Measurements from ENCODE around the gene C10orf90.

Gene C10orf90, protein sequence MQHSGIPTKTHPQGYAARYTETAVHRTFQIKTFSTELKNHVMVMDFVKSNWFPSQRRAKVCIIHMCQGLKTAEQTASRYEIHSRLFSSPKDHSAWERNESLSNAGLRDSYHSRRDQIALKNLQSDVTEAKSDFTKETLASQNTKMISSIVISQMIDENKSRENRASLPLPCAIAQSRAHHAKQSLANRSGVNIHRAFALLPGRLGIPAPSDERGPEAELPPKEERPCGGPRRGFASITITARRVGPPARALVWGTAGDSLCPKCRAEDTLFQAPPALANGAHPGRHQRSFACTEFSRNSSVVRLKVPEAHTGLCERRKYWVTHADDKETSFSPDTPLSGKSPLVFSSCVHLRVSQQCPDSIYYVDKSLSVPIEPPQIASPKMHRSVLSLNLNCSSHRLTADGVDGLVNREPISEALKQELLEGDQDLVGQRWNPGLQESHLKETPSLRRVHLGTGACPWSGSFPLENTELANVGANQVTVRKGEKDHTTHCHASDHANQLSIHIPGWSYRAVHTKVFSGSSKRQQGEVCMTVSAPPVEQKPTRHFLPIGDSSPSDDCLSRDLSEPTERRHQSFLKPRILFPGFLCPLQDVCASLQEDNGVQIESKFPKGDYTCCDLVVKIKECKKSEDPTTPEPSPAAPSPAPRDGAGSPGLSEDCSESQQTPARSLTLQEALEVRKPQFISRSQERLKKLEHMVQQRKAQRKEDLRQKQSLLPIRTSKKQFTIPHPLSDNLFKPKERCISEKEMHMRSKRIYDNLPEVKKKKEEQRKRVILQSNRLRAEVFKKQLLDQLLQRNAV

DNA sequence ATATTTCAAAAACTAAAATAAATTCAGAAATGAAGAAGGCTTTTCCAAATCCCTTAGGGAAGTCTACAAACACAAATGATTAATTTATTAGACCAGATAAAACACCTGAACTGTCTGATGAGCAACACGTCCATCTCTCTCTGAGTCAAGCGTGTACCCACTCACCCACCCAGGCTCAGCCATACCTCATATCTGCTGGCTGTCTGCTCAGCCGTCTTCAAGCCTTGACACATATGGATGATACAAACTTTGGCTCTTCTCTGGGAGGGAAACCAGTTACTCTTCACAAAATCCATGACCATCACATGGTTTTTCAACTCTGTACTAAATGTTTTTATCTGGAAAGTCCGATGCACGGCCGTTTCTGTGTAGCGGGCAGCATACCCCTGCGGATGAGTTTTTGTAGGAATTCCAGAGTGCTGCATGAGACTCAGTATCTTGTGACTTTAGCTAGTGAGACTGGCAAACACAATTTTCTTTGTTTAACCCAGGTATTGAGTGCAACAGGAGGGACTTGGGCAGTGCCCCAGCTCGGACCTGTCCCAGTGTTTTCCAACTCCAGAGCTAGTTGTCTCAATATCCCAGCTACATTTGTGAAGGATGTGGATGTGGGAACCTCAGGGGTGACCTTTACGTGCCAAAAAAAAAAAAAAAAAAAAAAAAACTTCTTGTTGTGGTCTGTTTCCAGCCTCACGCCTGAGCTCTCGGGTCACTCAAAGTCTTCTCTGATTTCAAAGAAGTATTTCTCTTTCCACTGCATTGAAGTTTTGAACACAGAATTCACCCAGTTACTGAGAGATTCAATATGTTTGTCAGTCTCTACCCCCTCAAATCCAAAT lies at the start of gene C10orf90:
Gene C10orf90 (minus strand): TSS at position 638 of the 839 bp plus-strand sequence. CDS start 213 bp downstream, at position 425.
- no peak for DNase-seq (ENCODE audit: low read depth, low spot score)

DNA sequence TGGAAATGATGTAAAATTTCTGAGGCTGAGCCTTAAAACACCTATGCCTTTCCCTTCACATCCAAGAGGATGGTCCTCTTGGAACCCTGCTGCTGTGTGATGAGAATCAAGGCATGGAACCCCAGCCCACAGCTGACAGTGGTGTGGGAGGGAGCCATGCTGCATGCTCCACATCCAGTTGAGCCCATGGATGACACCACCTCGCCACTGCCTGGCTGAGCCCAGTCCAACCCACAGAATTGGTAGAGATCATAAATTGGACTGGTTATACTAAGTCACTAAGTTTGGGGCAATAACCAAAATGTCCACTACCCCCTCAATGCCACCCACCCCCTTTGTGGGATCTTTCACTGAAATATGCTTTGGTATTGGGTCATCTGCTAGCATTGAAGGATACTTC lies 45.9 kb upstream of the C10orf90 start:
- DNase-seq (ENCODE audit: low read depth, low spot score), result no peak

DNA sequence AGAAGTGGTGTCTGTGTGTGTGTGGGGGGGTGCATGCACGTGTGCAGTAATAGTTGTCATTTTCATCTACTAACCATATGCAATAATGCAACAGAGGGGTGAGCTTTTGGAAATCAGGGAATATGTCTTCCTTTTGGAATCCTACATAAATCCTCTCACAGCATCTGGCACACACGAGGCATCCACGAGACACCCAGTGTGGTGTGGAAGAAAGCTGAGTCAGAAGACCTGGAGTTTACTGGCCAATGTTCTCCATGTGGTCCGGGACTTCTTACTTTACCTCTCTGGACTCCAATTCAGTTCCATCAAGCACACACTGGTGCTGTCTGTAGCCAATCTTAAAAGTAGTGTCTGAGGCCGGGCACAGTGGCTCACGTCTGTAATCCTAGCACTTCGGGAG lies 43.1 kb upstream of the C10orf90 start:
- DNase-seq (ENCODE audit: low read depth, low spot score), result no peak

DNA sequence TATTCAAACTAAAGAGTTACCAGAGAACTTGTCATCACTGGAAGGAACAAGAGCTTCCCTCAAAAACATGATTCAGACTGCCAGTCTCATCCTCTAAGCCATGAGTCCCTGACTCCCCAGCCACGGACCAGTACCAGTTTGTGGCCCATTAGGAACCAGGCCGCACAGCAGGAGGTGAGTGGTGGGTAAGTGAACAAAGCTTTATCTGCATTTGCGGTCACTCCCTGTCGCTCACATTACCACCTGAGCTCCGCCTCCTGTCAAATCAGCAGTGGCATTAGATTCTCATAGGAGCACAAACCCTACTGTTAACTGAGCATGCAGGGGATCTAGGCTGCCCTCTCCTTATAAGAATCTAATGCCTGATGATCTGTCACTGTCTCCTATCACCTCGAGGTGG lies 42.2 kb upstream of the C10orf90 start:
- DNase-seq (ENCODE audit: low read depth, low spot score), result no peak

DNA sequence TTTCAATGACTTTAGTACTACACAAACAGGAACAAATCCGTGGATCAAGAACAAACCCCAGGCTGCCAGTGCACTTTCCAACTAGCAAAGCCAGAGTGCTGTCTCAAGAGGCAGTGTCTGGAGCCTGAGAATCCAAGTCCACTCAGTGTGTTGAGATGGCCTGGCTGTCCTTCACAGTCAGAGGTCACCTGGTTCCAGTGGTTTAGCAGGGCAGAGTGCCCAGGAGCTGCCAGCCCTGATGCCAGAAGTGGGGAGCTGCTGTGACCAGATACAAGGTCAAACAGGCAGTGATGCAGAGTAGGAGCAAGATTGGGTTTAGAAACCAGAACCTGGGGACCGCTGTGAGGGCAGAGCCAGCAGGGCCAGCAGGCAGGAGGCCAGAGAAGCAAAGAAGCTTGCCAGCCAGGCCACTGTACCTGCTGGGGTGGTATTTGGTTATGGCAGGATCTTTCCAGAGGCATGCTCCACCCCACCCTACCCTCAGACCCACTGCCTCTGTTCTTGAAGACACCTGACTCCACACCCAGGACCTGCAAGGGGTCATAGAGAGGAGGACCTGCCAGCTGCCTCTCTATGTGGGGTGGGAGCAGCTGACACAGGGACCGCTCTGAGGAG lies 35.6 kb upstream of the C10orf90 start:
- DNase-seq (ENCODE audit: low read depth, low spot score), result no peak

- no peak for DNase-seq (ENCODE audit: low read depth, low spot score)
Observed at GRCh38 chr10:126705131-126705530, 34.6 kb upstream of the C10orf90 start.

- DNase-seq (ENCODE audit: low read depth, low spot score), result no peak
Observed at GRCh38 chr10:126704649-126705048, 34.2 kb upstream of the C10orf90 start.

DNA sequence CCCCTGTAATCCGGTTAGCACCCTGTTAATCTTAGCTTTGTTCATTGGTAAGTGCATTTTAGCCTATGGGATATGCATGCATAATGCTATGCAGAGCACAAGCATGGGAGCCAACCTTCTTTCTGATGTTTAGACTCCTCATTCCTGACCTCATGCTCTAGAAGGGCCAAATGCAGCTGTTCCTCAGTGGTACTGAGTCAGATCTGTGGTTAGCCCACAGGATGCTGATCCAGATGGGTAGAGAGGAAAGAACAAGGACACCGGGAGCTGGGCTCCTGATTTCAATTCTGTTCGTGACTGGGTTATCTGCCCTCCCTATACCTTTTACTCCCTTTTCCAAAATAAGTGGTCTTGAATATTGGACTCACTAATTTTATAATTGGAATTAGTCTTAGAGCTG lies 31.7 kb upstream of the C10orf90 start:
- no peak for DNase-seq (ENCODE audit: low read depth, low spot score)

DNA sequence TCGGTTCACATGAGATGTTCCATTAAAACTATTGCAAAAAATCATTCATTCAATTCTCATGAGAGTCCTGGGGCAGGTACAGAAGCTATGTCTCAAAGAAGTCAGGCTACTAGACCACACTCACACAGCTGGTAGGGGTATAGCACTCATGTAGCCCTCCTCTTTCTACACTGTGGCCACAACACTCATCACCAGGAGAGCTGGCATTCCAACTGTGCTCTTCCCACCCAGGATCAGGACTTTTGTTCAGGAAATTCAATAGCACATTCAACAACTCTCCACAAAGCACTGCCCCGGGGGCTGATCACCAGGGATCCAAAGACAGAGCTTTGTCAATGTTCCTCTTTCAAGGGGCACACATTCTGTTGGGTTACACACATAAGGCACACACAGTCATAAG lies 31.0 kb upstream of the C10orf90 start:
- peak; percentile 8 for DNase-seq (ENCODE audit: low read depth, low spot score)

- no peak for DNase-seq (ENCODE audit: low read depth, low spot score)
Observed at GRCh38 chr10:126696684-126697083, 26.2 kb upstream of the C10orf90 start.

DNA sequence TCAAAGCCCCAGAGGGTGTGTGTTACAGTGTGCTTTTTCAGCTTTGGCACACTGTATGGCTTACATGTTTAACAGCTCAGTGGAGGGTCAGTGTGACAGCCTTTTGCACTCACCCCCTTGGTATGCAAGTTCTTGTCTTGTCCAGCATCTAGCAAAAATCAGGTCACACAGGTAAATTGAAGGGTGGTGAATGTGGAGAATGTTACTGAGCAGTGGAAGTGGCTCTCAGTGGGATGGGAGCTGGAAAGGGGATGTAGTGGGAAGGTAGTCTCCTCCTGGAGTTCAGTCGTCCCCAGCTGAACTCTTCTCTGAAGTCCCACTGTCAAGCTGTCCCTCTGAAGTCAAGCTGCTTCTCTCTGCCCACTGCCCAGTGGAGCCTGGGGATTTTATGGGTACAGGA lies 21.0 kb upstream of the C10orf90 start:
- peak; percentile 6 for DNase-seq (ENCODE audit: low read depth, low spot score)

DNA sequence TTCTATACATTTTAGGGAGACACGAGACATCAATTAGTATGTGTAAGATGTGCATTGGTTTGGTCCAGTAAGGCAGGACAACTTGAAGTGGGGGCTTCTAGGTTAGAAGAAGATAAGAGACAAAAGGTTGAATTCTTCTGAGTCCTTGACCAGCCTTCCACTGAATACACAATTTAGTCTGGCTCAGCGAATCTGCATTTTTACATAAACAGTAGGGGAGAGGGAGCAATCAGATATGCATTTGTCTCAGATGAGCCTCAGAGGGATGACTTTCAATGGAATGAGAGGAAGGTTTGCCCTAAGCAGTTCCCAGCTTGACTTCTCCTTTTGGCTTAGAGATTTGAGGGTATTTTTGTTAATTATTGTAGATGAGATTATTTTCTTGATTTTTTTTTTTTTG lies 20.0 kb upstream of the C10orf90 start:
- DNase-seq (ENCODE audit: low read depth, low spot score), result peak; percentile 51

DNA sequence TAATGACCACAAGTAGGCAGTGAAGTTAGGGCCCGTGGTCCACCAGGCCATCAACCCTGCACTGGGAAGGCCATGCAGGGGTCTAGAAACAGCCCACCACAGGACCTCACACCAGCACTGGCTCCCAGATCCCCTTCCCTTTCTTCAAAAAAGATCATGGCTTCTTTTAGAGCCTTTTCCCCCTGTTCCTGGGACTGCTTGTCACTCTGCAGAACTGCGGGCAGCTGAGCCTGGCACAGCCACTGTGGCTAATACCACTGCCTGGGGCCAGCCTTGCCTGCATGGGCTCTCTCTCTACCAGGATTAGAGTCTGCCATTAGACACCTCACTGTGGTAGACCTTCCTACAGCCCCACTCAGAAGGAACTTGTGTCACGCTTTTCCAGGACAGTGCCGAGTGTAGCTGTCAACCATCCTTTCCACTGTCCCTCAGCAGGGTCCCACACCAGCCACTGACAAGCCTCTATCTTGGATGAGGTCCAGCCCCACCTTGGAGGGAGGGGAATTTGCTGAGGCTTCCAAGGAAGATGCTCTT lies 19.0 kb upstream of the C10orf90 start:
- DNase-seq (ENCODE audit: low read depth, low spot score), result no peak

- peak; percentile 57 for DNase-seq (ENCODE audit: low read depth, low spot score)
Observed at GRCh38 chr10:126687121-126687606, 16.7 kb upstream of the C10orf90 start.

- no peak for DNase-seq (ENCODE audit: low read depth, low spot score)
Observed at GRCh38 chr10:126686719-126687118, 16.2 kb upstream of the C10orf90 start.

GRCh38 chr10:126686268-126686667 lies 15.8 kb upstream of the C10orf90 start:
- DNase-seq (ENCODE audit: low read depth, low spot score), result no peak

DNA sequence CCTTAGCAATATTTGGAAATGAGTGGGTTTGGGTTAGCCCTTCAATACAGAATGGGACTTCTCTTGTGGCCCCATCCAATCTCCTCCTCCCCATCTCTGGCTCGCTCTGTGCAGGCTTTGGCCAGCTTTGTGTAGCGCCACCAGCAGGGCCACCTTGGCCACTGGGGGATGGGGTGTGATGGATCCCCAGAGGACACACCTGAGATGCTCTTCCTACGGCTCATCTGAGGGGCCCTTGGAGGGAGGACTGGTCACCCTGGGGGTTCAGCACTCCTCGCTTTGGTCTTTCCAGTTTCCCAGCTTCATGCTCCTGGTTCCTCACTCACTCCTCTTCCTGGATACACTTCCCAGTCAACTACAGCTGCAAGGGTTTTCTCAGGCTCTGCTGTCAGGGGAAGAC lies 15.3 kb upstream of the C10orf90 start:
- no peak for DNase-seq (ENCODE audit: low read depth, low spot score)

- DNase-seq (ENCODE audit: low read depth, low spot score), result no peak
Observed at GRCh38 chr10:126684171-126684745, 13.8 kb upstream of the C10orf90 start.

GRCh38 chr10:126683466-126683865 lies 13.0 kb upstream of the C10orf90 start:
- no peak for DNase-seq (ENCODE audit: low read depth, low spot score)

DNA sequence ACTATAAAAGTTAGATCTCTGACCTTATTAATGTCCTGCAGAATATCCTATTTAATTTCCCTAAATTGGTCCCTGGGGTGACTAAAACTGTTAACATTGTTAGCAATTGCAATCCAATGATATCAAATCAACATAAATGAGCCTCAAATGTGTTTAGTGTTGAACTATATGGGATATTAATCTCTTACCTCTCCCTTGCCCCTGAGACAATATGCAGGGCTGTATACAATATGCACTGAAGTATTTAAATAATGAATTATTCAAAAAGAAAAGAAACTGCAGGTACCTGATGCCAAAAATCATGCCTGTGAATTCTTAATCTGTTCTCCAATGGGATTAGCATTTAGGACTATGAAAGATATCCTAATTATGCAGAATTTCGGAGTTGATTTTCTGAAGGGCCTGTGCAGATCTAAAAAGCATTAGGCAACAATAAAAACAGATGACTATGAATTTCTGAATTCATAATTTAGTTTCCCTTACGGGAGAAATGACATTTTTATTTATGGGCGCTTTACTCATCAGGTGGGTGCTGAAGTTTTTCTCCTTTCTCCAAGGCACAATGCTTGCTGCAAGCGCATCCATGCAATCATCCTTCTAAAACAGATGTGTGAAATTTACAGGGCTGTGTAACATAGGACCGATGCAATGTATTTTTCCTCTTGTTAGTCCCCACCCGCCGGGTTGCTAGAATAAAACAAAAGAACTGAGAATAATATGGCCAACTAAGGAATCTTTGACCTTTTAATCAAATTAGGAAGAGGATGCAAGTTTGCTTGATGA lies 5.4 kb upstream of the C10orf90 start:
- no peak for DNase-seq (ENCODE audit: low read depth, low spot score)

Measured in ELF-1 (cell line).